Stimulated activated CD8-positive, alpha-beta memory T cell treated with anti-CD3 and anti-CD28 coated beads, Interleukin-15, amount 100 ng/mL, for 4 hours (primary cell): ENCODE data around the gene GNAS-AS1.

Experiments
- DNase-seq, 2 donors: peaks; one replicate each; pipeline ENCODE4 v3.0.0-alpha.2; 2020; ENCODE audit warnings: low read depth in 2 of 2

Gene GNAS-AS1

GRCh38 chr20:58884966-58885365 is 34.3 kb upstream of the GNAS-AS1 start:
- DNase-seq, result no peak

GRCh38 chr20:58883241-58883691 is 32.6 kb upstream of the GNAS-AS1 start:
- no peak for DNase-seq

GRCh38 chr20:58882704-58883089 is 32.0 kb upstream of the GNAS-AS1 start:
- DNase-seq, result no peak

- no peak for DNase-seq
Measured at GRCh38 chr20:58880994-58881752, 30.5 kb upstream of the GNAS-AS1 start.

GRCh38 chr20:58880441-58880840 is 29.7 kb upstream of the GNAS-AS1 start:
- no peak for DNase-seq

GRCh38 chr20:58878399-58878798 is 27.7 kb upstream of the GNAS-AS1 start:
- DNase-seq, result no peak

- no peak for DNase-seq
Measured at GRCh38 chr20:58877976-58878360, 27.3 kb upstream of the GNAS-AS1 start.

GRCh38 chr20:58877050-58877975 is 26.6 kb upstream of the GNAS-AS1 start:
- no peak for DNase-seq

- DNase-seq, result no peak
Measured at GRCh38 chr20:58876437-58876836, 25.7 kb upstream of the GNAS-AS1 start.

GRCh38 chr20:58875541-58876134 is 24.9 kb upstream of the GNAS-AS1 start:
- DNase-seq, result no peak

GRCh38 chr20:58875111-58875510 is 24.4 kb upstream of the GNAS-AS1 start:
- DNase-seq, result no peak

- no peak for DNase-seq
Measured at GRCh38 chr20:58874469-58874868, 23.8 kb upstream of the GNAS-AS1 start.

GRCh38 chr20:58871533-58872102 is 20.9 kb upstream of the GNAS-AS1 start:
- no peak for DNase-seq

GRCh38 chr20:58870293-58871014 is 19.8 kb upstream of the GNAS-AS1 start:
- DNase-seq, result no peak

- no peak for DNase-seq
Measured at GRCh38 chr20:58869662-58870227, 19.0 kb upstream of the GNAS-AS1 start.

- no peak for DNase-seq
Measured at GRCh38 chr20:58868795-58869194, 18.1 kb upstream of the GNAS-AS1 start.

GRCh38 chr20:58867211-58867610 is 16.5 kb upstream of the GNAS-AS1 start:
- DNase-seq, result no peak

GRCh38 chr20:58865843-58866242 is 15.1 kb upstream of the GNAS-AS1 start:
- DNase-seq, result no peak

GRCh38 chr20:58864346-58864745 is 13.6 kb upstream of the GNAS-AS1 start:
- DNase-seq, result no peak

GRCh38 chr20:58863044-58863790 is 12.5 kb upstream of the GNAS-AS1 start:
- no peak for DNase-seq
